ENCODE measurements around the gene TENM4.

TENM4 gene

DNA sequence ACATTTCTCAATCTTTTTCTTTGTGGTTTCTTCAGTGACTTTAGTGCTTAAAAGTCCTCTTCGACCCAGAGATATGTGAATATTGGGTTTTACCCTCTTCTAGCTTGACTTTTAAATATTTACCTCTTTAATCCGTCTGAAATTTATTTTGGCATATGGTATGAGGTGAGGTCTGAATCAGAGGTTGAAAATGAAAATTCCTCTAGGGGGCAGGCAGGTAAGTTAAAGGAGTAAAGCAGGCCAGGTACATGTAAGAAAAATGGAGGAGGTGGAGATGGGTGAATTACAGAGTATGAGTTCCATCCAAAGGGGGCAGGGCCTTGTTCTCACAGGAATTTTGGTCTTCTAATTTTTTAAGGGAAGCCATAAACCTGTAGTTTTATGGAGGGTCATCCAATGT, 602.4 kb downstream of the TENM4 start:
- no peaks in the 10 kb centered on the region for H3K4me1 ChIP-seq (ENCODE audit: control insufficient read depth, low read length)
- no peaks in the 10 kb centered on the region for H4K20me1 ChIP-seq (ENCODE audit: control insufficient read depth, insufficient read depth, low read depth, low read length)
- no peaks in the 10 kb centered on the region for H3K36me3 ChIP-seq (ENCODE audit: control insufficient read depth, low read length)
- TF ChIP-seq EZH2phosphoT487 (IDR thresholded peaks at IDR 0.05; ENCODE audit: borderline replicate concordance, low read length) = no peak
- TF ChIP-seq, protein P1, sequence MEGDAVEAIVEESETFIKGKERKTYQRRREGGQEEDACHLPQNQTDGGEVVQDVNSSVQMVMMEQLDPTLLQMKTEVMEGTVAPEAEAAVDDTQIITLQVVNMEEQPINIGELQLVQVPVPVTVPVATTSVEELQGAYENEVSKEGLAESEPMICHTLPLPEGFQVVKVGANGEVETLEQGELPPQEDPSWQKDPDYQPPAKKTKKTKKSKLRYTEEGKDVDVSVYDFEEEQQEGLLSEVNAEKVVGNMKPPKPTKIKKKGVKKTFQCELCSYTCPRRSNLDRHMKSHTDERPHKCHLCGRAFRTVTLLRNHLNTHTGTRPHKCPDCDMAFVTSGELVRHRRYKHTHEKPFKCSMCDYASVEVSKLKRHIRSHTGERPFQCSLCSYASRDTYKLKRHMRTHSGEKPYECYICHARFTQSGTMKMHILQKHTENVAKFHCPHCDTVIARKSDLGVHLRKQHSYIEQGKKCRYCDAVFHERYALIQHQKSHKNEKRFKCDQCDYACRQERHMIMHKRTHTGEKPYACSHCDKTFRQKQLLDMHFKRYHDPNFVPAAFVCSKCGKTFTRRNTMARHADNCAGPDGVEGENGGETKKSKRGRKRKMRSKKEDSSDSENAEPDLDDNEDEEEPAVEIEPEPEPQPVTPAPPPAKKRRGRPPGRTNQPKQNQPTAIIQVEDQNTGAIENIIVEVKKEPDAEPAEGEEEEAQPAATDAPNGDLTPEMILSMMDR (IDR thresholded peaks at IDR 0.05; ENCODE audit: low read depth, low read length, poor library complexity, severe bottlenecking) = no peak
- H3K9me2 ChIP-seq (replicated peaks; ENCODE audit: control insufficient read depth, low read length) = no peaks in the 10 kb centered on the region
- no peak overlapping the region for H3K4me3 ChIP-seq (ENCODE audit: low read length)
- no peaks in the 10 kb centered on the region for H3K9me3 ChIP-seq (ENCODE audit: control insufficient read depth, insufficient read depth, low read length)
- no peaks in the 10 kb centered on the region; the same call in 1 of the 2 replicates for H3K27me3 ChIP-seq (ENCODE audit: control insufficient read depth, low read length)
- no peak overlapping the region for H3K27ac ChIP-seq (ENCODE audit: low read depth, low read length)
- no peaks in the 10 kb centered on the region for H3F3A ChIP-seq (ENCODE audit: control insufficient read depth, insufficient read depth)
- no peak overlapping the region for H3K4me2 ChIP-seq (ENCODE audit: low read length)
- H3K79me2 ChIP-seq (ENCODE audit: control insufficient read depth, low read length) = no peaks in the 10 kb centered on the region

DNA sequence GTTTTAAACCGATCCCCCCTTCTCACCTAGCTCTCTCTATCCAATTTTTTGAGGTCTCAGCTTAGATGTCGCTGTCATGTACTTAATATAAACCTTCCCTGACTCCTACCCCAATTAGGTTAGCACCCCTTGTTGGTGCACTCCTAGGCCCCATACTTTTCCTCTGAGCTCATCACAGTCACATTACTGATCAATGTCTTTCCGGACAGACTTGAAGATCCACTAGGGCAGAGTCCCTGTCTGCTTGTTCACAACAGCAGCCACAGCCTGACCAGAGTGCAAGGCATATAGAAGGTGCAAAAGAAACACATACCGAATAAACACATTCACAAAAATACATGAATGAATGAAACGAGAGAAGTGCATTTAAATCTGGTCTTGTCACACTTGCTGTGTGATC, 605.2 kb downstream of the TENM4 start:
- H3K79me2 ChIP-seq (ENCODE audit: control insufficient read depth, low read length) = no peaks in the 10 kb centered on the region
- no peaks in the 10 kb centered on the region for H3F3A ChIP-seq (ENCODE audit: control insufficient read depth, insufficient read depth)
- H3K4me3 ChIP-seq (ENCODE audit: low read length) = no peak overlapping the region
- no peak overlapping the region for H3K4me2 ChIP-seq (ENCODE audit: low read length)
- H3K27ac ChIP-seq (ENCODE audit: low read depth, low read length) = no peak overlapping the region
- H4K20me1 ChIP-seq (ENCODE audit: control insufficient read depth, insufficient read depth, low read depth, low read length) = no peaks in the 10 kb centered on the region
- TF ChIP-seq, protein P1 (IDR thresholded peaks at IDR 0.05; ENCODE audit: low read depth, low read length, poor library complexity, severe bottlenecking) = no peak
- no peak for TF ChIP-seq EZH2phosphoT487 (IDR thresholded peaks at IDR 0.05; ENCODE audit: borderline replicate concordance, low read length)
- no peaks in the 10 kb centered on the region for H3K9me2 ChIP-seq (replicated peaks; ENCODE audit: control insufficient read depth, low read length)
- no peaks in the 10 kb centered on the region for H3K4me1 ChIP-seq (ENCODE audit: control insufficient read depth, low read length)
- H3K27me3 ChIP-seq (ENCODE audit: control insufficient read depth, low read length) = no peaks in the 10 kb centered on the region; the same call in 1 of the 2 replicates
- no peaks in the 10 kb centered on the region for H3K36me3 ChIP-seq (ENCODE audit: control insufficient read depth, low read length)
- H3K9me3 ChIP-seq (ENCODE audit: control insufficient read depth, insufficient read depth, low read length) = no peaks in the 10 kb centered on the region

DNA sequence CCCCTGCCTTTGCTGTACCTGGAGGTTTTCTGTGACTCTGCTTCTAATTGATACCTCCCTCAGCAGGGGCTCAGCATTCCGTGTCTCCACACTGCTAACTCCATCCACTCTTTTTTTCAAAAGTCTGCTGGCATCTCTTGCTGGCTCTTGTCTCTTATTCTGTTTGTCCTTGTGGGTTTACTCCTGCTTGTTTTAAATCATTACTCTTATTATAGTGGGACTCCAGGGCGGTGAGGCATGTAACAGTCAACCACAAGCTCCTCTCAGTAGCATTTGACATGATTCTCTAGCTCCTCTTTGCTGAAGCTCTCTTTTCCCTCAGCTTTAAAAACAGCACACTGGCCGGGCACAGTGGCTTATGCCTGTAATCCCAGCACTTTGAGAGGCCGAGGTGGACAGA, 605.9 kb downstream of the TENM4 start:
- no peaks in the 10 kb centered on the region for H3K9me3 ChIP-seq (ENCODE audit: control insufficient read depth, insufficient read depth, low read length)
- no peaks in the 10 kb centered on the region for H3K4me1 ChIP-seq (ENCODE audit: control insufficient read depth, low read length)
- no peak overlapping the region for H3K27ac ChIP-seq (ENCODE audit: low read depth, low read length)
- TF ChIP-seq EZH2phosphoT487 (IDR thresholded peaks at IDR 0.05; ENCODE audit: borderline replicate concordance, low read length) = no peak
- TF ChIP-seq, protein P1 (IDR thresholded peaks at IDR 0.05; ENCODE audit: low read depth, low read length, poor library complexity, severe bottlenecking) = no peak
- H4K20me1 ChIP-seq (ENCODE audit: control insufficient read depth, insufficient read depth, low read depth, low read length) = no peaks in the 10 kb centered on the region
- no peaks in the 10 kb centered on the region for H3K36me3 ChIP-seq (ENCODE audit: control insufficient read depth, low read length)
- H3F3A ChIP-seq (ENCODE audit: control insufficient read depth, insufficient read depth) = no peaks in the 10 kb centered on the region
- H3K27me3 ChIP-seq (ENCODE audit: control insufficient read depth, low read length) = no peaks in the 10 kb centered on the region; the same call in 1 of the 2 replicates
- H3K4me2 ChIP-seq (ENCODE audit: low read length) = no peak overlapping the region
- H3K79me2 ChIP-seq (ENCODE audit: control insufficient read depth, low read length) = no peaks in the 10 kb centered on the region
- no peak overlapping the region for H3K4me3 ChIP-seq (ENCODE audit: low read length)
- no peaks in the 10 kb centered on the region for H3K9me2 ChIP-seq (replicated peaks; ENCODE audit: control insufficient read depth, low read length)

Data from DOHH2 (cell line).